Measurements from ENCODE around the gene CDK11B.
"Not testable (repeated sequence)": the region's sequence is repeated elsewhere in the genome, so short reads cannot be mapped to it uniquely, and the experiment has no call there.

CDK11B gene

DNA sequence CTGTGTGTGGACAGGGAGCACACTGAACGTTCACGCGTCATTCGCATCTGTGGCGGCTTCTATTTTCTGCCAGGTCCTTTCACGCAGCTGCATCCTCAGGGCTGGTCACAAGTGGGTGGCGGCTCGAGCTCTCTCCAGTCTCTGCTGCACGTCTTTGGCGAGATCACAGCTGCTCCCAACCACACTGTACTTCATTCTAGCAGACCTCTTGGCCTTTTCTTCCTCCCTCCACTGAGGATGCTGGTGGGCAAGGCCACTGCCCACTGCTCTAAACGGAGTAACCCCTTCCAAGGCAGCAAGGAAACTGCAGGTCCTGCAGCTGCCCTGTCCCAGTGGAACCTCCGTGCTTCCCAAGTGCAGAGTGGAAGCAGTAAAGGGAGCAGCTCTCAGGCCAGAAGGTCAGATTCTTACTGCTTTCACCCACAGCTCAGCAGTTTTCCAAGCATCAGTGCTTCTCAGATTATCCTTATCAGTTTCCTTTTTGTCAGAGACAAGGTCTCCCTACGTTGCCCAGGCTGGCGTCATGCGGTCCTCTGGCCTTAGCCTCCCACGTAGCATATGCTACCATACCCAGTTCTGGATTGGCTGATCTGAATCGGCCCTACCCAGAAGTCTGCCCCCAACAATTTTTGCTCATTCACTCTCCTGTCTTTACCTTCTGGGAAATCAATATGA is 11.1 kb downstream of the CDK11B start:
- DNase-seq: not testable (repeated sequence)

DNA sequence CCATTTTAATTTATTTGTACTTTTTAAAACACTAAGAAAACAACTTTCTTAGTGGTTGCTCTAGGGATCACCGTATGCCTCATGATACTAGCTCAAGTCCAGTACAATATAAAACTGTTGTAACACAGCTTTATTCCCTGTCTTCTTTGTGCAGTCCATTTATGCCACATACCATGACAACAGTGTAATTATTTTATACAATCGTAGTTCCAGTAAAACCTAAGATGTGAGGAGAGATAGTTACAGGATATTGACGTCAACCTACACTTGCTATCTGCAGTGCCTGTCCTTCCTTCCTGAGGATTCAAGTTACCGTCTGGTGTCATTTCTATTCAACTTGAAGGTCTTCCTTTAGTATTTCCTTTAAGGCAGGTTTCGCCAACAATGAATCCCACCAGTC is 12.5 kb downstream of the CDK11B start:
- not testable (repeated sequence) for DNase-seq

DNA sequence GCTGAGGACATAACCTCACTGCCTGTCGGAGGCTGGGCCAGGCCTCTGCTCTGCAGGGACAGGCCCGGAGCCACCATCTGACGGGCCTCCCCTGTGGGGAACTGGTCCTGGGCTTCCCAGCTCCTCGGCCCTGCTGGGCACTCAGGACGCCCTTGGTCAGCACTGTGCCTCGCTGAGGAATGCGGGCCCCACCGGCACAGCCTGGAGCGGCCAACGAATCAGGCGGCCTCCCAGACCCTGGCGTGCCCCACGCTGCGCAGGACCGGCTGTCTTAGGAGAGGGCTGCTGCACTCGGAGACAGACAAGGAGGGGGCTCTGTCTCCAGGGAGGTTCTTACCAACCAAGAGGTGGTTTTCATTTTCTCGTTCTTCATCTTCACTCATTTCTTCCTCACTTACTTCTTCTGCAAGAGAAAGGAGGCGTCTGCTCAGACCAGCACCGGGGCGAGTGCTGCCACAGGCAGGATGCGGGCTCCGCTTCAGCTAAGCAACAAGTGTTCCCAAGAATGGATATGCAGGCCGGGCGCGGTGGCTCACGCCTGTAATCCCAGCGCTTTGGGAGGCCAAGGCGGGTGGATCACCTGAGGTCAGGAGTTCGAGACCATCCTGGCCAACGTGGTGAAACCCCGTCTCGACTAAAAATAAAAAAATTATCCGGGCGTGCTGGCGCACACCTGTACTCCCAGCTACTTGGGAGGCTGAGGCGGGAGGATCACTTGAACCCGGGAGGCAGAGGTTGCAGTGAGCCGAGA is 17.9 kb downstream of the CDK11B start:
- not testable (repeated sequence) for DNase-seq

DNA sequence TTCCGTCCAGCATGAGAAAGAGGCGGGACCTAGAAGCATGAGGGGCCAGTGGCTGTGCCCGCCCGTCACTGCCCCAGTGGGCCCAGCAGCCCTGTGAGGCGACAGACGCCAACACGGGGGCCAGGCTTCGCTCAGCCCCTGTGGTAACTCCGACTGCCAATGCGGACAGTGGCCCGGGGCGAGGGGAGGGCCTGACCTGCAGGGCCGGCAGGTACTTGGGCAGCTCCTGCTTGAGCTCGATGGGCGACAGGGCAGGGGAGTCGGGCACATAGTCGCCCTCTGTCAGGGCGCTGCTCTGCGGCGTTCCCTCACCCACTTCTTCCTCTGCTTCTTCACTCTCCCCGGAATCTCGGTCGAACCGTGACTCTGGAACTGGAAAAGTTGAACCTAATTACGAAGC is 18.7 kb downstream of the CDK11B start:
- not testable (repeated sequence) for DNase-seq

DNA sequence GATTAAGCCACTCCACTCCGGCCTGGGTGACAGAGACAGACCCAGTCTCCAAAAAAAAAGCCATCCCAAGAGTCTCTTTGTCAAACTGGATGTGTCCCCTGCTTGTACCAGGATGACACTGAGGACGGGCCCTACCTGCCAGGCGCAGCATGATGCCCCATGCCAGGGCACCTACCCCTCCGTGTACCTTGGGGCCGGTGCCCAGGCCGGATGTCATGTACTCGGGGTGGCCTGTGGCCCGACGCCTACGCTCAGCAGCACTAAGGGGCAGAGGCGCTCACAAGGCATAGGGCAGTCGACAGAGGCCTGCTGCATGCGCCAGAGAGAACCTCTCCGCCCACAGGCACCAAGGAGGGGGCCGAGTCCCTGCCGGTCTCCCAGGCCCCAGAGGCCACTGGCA is 19.4 kb downstream of the CDK11B start:
- not testable (repeated sequence) for DNase-seq

DNA sequence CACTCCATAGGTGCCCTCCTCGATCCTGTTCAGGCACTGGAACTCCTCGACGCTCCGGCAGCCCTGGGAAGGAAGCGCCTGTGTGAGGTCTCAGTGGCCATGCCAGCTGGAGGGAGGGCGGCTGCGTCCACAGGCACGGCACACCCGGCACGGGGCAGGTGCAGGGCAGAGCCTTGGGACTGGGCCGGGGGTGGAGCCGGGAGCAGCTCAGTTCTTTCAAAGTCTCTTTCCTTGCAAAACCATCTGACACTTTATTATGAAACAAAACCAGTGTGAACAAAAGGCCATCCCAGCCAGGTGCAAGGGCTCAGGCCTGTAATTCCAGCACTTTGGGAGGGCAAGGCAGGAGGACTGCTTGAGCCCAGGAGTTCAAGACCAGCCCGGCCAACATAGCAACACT is 20.3 kb downstream of the CDK11B start:
- DNase-seq: not testable (repeated sequence)

DNA sequence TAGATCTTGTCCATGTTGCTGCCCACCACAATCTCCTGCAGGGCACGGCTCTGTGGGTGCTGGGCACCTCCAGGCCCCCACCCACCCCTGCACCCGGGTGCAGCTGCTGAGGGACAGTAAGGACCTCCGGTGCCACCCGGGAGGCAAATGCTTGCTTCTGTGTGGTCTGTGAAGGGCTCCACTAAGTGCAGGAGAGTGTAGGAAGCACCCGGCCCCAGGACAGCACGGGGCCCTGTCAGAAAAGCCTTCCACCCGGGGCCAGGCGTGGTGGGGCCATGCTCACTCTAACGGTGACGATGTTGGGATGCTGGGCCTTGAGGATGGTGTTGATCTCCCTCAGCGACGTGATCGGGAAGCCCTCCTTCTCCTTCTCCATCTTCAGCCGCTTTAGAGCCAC is 21.3 kb downstream of the CDK11B start:
- not testable (repeated sequence) for DNase-seq

DNA sequence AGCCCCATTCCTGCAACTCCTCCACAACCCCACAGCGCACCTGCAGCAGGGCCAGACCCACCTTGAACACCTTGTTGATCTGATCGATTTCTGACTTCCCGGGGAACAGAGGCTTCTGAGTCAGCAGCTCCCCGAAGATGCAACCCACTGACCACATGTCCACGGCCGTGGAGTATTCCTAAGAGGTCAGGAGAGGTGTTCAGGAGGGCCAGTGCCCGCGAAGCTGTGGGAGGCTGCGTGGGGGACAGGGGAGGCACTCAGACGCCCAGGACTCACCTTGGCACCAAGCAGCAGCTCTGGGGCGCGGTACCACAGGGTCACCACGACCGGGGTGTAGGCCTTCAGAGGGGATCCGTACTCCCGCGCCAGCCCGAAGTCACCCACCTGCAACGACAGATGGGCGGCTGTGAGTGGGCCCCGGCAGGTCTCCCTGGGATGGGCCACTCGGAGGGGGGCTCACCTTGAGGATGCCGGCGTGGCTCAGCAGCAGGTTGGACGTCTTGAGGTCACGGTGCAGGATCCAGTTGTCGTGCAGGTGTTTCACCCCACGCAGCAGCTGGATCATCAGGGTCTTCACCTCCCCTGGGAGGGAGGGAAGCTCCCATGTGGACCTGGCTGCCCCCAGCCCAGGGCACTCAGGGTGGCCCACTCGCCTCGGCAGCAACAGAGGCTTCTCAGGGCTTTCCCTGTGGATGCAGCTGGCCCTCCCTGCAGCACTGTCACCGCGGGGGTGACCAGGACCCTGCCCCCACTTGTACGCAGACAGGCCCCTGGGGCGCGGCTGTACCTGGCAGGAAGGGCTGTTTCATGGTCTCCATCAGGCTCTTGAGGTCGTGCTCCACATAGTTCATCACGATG is 22.0 kb downstream of the CDK11B start:
- not testable (repeated sequence) for DNase-seq

DNA sequence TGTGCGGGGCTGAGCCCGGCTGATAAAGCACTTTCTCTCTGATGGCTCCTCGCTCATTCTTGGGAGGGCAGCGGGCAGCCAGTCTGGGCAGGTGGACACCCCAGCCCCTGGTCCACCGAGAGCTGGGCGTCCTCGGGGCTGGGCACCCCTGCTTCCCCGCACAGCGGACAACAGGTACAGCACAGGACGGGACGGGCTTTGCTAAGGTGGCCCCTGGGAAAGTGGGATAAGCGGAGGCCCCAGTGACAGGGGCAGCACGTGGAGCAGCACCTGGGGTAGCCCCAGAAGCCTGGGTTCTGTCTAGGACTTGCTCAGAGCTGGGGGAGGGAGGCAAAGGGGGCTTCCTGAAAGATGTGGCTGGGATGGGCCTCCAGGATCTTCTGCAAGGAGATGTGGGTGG is 24.2 kb downstream of the CDK11B start:
- DNase-seq: not testable (repeated sequence)

DNA sequence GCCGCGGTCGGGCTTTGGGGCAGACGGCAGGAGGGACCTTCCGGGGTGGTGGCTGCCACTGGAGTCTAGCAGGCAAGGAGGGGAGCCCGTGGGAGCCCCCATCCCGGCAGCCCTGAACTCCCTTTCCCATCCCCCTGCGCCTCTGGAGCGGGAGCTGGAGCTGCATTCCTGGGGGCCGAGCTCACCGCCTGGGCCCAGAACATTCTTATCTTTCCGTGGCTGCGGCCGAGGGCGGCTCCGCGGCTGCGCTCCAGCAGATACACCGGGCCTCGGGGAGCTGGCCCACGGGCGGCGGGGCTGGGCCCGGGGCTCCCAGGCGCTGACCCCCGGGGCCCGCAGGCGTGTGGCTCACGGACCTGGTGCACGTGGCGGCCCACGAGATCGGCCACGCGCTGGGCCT is 25.4 kb downstream of the CDK11B start:
- not testable (repeated sequence) for DNase-seq

DNA sequence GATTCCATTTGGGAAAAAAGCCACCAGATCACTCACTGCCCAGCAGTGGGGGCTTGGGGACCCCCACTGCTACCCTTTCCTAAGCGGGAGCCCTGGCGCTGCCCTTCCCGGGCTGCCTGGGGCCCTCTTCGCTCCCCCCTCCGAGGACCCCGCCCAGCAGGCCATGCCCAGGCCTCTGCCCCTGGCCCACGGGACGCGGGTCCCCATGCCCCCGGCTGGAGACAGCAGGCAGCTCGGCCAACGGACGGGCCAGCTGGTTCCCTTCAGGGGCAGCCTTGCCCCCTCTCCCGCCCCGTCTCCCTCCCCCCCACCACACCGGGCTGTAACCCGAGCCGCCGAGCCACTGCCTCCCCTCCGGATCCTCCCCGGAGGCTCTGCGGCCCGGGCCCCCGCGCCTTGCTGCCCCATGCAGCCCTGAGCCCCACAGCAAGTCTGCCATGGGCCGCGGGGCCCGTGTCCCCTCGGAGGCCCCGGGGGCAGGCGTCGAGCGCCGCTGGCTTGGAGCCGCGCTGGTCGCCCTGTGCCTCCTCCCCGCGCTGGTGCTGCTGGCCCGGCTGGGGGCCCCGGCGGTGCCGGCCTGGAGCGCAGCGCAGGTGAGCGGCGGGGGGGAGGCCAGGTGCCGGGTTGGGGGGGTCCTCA is 26.9 kb downstream of the CDK11B start, which contains the start of gene MMP23B:
Gene MMP23B, plus strand, starts transcription at position 392 of the 639 bp plus-strand sequence. Its CDS starts 46 bp downstream, at position 438.
- no peak for DNase-seq

DNA sequence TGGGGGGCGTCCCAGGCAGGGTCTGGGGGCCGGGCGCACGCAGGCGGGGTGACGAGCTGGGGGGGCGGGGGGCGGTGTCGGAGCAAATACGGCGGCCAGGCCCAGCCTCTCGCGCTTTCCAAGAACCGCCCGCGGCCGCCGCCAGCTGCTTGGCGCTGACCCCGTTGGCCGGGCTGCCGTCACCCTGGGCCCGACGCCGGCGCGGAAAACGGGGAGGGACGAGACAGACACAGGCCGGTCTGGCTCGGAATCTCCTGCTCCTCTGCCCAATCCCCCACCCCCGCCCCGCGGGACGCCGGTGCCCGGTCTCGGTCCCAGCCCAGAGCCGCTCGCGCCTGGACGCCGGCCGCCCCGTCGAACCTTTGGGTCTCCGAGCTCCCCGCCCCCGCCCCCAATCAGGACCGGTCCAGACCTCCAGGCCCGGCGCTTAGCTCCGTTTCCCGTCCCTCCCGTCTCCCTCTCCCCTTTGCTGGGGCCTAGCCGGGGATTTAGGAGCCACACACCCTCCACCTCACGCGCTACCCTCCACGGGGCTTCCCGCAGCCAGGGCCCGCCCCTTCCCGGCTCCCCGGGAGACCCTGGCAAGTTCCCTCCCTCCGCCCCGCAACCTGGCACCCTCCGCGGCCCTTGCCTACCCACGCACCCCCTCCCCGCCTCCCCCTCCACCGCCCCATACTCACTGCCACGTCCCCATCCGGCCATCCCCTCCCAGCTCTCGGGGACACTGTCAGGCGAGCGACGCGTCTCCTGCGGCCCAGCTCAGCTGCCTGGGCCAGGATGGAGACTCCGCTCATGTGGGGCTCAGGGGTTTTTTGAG is 27.6 kb downstream of the CDK11B start:
- no peak for DNase-seq

DNA sequence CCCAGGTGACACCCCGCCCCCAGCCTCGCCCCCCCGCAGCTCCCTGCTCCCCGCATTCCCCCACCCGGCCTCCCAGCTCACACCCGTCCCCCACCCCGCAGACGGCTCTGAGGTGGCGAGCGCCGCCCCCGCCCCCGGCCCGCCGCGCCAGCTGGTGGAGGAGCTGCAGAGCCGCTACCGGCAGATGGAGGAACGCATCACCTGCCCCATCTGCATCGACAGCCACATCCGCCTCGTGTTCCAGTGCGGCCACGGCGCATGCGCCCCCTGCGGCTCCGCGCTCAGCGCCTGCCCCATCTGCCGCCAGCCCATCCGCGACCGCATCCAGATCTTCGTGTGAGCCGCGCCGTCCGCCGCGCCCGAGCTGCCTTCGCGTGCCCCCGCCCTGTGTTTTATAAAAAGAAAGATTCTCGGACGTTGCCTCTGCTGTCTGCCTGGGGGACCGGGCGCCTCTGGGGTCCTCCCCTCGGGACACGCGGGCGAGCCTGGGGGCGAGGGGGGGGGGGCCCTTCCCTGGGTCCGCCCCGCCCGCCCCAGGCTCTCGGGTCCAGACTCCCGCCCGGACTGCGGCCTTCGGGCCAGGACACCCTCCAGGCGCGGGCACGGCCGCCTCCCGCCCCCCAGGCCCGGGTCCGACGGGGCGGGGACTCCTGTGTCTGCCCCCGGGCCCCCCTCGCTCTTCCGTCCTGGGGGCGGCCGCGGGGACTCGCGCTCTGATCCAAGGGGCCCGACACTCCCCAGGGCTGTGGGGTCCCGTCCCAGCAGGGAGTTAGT is 28.4 kb downstream of the CDK11B start:
- DNase-seq: no peak

DNA sequence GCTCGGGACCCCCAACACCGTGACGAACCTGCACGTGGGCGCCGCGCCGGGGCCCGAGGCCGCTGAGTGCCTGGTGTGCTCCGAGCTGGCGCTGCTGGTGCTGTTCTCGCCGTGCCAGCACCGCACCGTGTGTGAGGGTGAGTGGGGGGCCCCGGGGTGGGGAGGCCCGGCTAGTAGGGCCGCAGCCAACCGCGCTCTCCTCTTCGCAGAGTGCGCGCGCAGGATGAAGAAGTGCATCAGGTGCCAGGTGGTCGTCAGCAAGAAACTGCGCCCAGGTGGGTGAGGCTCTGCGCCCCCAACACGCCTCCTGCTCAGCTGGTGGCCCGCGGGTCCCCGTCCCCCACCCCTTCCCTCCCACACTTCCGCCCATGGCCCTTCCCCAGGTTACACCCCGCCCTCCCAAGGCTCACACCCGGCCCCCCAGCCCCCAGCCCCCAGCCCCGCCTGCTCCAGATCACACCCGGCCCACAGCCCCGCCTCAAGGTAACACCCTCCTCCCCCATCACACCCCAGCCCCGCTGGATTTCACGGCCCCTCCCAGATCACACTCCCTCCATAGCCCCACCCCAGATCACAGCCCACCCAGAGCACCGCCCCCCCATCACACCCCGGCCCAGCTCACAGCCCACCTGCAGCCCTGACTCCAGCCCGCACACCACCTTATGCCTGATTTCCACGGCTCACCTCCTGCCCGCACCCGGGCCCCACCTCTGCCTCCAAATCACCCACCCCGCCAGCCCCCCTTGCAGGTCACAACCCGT is 29.2 kb downstream of the CDK11B start:
- DNase-seq: no peak

DNA sequence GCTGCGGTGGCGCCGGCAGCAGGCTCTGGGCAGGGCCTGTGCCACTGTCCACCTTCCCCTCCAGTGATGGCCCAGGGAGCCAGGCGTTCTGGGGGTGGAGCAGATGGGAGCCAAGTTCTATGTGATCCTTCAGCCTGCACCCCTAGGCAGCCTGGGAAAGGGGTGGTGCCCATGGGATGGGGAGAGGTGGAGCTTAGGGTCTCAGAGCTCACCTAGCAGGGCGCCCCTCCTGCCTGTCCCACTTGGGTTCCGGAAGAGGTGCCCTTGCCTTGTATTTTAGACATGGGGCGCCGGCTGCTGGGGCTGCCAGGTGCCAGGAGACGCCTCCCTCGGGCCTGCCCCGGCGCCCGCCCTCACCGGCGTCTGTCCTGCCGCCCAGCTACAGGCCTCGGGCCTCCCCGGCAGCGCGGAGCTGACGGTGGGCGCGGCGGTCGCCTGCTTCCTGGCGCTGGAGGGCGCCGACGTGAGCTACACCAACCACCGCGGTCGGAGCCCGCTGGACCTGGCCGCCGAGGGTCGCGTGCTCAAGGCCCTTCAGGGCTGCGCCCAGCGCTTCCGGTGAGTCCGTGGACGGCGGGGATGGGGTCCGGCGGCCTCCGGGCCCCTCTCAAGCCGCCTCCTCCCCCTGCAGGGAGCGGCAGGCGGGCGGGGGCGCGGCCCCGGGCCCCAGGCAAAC is 29.9 kb downstream of the CDK11B start:
- DNase-seq: no peak

DNA sequence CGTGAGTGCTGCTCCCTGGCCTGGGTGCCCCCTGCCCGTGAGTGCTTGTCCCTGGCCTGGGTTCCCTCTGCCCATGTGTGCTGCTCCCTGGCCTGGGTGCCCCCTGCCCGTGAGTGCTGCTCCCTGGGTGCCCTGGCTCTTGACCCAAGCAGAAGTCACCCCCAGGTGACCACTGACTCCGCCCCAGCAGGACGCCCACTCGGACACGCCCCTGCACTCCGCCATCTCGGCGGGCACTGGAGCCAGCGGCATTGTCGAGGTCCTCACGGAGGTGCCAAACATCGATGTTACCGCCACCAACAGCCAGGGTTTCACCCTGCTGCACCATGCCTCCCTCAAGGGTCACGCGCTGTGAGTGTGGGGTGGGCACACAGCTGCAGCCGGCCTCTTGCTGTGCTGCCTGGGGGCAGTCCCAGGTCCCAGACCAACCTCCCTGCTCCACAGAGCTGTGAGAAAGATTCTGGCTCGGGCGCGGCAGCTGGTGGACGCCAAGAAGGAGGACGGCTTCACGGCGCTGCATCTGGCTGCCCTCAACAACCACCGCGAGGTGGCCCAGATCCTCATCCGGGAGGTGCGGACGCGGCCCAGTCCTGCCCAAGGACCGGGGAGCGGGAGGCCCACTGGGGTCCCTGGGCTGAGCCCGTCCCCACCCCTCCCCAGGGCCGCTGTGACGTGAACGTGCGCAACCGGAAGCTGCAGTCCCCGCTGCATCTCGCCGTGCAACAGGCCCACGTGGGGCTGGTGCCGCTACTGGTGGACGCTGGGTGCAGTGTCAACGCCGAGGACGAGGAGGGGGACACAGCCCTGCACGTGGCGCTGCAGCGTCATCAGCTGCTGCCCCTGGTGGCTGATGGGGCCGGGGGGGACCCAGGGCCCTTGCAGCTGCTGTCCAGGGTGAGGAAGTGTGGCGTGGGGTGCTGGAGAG is 30.7 kb downstream of the CDK11B start:
- no peak for DNase-seq

DNA sequence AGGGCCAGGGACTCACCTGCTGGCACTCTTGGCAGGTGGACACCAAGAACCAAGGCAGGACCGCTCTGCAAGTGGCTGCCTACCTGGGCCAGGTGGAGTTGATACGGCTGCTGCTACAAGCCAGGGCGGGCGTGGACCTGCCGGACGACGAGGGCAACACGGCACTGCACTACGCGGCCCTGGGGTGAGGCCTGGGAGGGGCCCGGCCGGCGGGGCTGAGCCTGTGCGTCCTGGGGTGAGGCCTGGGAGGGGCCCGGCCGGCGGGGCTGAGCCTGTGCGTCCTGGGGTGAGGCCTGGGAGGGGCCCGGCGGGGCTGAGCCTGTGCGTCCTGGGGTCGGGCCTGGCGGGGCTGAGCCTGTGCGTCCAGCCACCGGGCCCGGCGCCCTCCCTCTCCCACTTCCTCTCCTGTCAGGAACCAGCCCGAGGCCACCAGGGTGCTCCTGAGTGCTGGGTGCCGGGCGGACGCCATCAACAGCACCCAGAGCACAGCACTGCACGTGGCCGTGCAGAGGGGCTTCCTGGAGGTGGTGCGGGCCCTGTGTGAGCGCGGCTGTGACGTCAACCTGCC is 31.5 kb downstream of the CDK11B start:
- no peak for DNase-seq
